Measurements from ENCODE around the gene SLC25A41. TPM values are rescaled to one million over a fixed set of nuclear protein-coding genes. Genes with fewer than 3 reads are reported as not detected.
A peak's percentile ranks its signal among the peaks of the same experiment; 100 is the strongest.
"Not testable (repeated sequence)": the region's sequence is repeated elsewhere in the genome, so short reads cannot be mapped to it uniquely, and the experiment has no call there.

SLC25A41 gene
- total RNA-seq, 1 donor from 2014 or later, result 0.41 TPM

- FAIRE-seq (no peak), DNase-seq (ENCODE audit: low spot score in 2 of 2) (no peak)
These were observed 1.7 kb downstream of the SLC25A41 start for GRCh38 chr19:6431891-6432290.

GRCh38 chr19:6429419-6430221 lies 3.9 kb downstream of the SLC25A41 start:
- FAIRE-seq, result no peak
- DNase-seq (ENCODE audit: low spot score in 2 of 2), result no peak

- not testable (repeated sequence) for DNase-seq (ENCODE audit: low spot score in 2 of 2)
- peak; percentile 26 for FAIRE-seq
These were observed 4.7 kb downstream of the SLC25A41 start for GRCh38 chr19:6428692-6429418.

- no peak for DNase-seq (ENCODE audit: low spot score in 2 of 2)
- no peak for FAIRE-seq
These were observed 6.4 kb downstream of the SLC25A41 start for GRCh38 chr19:6427131-6427530.

GRCh38 chr19:6425732-6426620 lies 7.6 kb downstream of the SLC25A41 start:
- no peak for DNase-seq (ENCODE audit: low spot score in 2 of 2)
- FAIRE-seq, result no peak

GRCh38 chr19:6424939-6425731 lies 8.4 kb downstream of the SLC25A41 start:
- peak; percentile 99 to 100 for DNase-seq (ENCODE audit: low spot score in 2 of 2)
- peak; percentile 99 for FAIRE-seq

- FAIRE-seq, result no peak
- DNase-seq (ENCODE audit: low spot score in 2 of 2), result no peak
These were observed 9.2 kb downstream of the SLC25A41 start, which contains the start of gene KHSRP for GRCh38 chr19:6424195-6424938. Gene KHSRP, minus strand, starts transcription at chr19:6424811. Its CDS starts 110 bp downstream, at chr19:6424701.

- FAIRE-seq (no peak), DNase-seq (ENCODE audit: low spot score in 2 of 2) (no peak)
These were observed 9.9 kb downstream of the SLC25A41 start for GRCh38 chr19:6423499-6424194.

GRCh38 chr19:6421075-6422014 lies 12.2 kb downstream of the SLC25A41 start:
- no peak for FAIRE-seq
- no peak for DNase-seq (ENCODE audit: low spot score in 2 of 2)

- no peak for FAIRE-seq
These were observed 15.0 kb downstream of the SLC25A41 start for GRCh38 chr19:6418562-6418932.

GRCh38 chr19:6417713-6418561 lies 15.6 kb downstream of the SLC25A41 start:
- DNase-seq (ENCODE audit: low spot score in 2 of 2) (peak; percentile 76 to 80), FAIRE-seq (no peak)

More at GRCh38 chr19:6418562-6418932, 15.0 kb downstream of the SLC25A41 start:
- no peak for DNase-seq (ENCODE audit: low spot score in 2 of 2)

GRCh38 chr19:6416658-6417405 lies 16.7 kb downstream of the SLC25A41 start:
- DNase-seq (ENCODE audit: low spot score in 2 of 2) (no peak), FAIRE-seq (no peak)

GRCh38 chr19:6415591-6416190 lies 17.9 kb downstream of the SLC25A41 start:
- DNase-seq (ENCODE audit: low spot score in 2 of 2), result peak in 1 of 2 donors; percentile 34

GRCh38 chr19:6414793-6415590 lies 18.6 kb downstream of the SLC25A41 start:
- FAIRE-seq, result no peak
- DNase-seq (ENCODE audit: low spot score in 2 of 2), result peak in 1 of 2 donors; percentile 36

More at GRCh38 chr19:6415591-6416190, 17.9 kb downstream of the SLC25A41 start:
- no peak for FAIRE-seq
